GM18507 (cell line): Measurements from ENCODE around the gene CENPP.
A peak's percentile ranks its signal among the peaks of the same experiment; 100 is the strongest.
"Not testable (repeated sequence)": the region's sequence is repeated elsewhere in the genome, so short reads cannot be mapped to it uniquely, and the experiment has no call there.

Source experiments
- DNase-seq: peaks from one replicate; pipeline ENCODE4 v3.0.0; 2011; ENCODE audit warnings: low read depth; ENCODE audit not compliant: insufficient read length; ENCODE audit errors: extremely low spot score
- FAIRE-seq: peaks from 2 replicates; lab custom pipeline; 2011; peaks lifted over from hg19 to GRCh38; lab: Jason Lieb, UNC

CENPP gene

DNA sequence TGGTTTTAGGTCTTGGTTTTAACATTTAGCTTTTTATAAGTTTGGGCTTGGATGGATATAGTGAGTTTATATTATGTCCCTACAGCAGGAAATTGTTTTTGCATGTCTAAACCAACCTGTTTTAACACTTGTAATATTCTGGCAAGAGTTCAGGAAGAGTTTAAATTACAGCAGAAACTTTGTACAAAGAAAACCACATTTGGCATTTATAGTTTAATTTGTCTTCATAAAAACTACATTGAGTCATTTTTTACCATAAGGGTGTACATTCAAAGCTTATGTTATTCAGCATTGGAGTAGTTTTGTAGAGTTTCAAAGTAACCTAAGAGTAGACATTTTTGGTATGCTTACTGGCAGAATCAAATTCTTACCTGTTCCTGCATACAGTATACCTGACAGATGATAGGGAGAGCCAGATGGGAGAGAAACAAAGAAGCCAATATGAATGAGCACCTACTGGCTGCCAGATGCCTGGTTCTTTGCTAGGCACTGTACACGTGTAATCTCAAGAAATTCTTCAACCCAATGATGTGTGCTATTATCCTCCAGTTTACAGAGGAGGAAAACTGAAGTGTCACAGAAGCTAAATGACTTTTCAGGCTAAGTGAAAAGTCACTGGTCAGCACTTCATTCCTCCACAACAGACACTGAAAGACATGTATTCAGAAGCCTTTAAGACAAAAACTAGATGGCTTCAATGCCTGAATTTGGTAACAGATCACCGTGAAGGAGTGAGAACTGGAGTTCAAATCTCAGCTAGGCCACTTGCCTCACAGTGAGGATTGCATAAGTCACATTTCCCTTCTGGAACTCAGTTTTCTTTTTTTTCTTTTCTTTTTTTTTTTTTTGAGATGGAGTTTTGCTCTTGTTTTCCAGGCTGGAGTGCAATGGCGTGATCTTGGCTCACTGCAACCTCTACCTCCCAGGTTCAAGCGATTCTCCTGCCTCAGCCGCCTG, 235.9 kb downstream of the CENPP start:
- no peak for FAIRE-seq
- DNase-seq = no peak

- FAIRE-seq (no peak), DNase-seq (no peak)
These were observed 236.8 kb downstream of the CENPP start for GRCh38 chr9:92562461-92562967.

DNA sequence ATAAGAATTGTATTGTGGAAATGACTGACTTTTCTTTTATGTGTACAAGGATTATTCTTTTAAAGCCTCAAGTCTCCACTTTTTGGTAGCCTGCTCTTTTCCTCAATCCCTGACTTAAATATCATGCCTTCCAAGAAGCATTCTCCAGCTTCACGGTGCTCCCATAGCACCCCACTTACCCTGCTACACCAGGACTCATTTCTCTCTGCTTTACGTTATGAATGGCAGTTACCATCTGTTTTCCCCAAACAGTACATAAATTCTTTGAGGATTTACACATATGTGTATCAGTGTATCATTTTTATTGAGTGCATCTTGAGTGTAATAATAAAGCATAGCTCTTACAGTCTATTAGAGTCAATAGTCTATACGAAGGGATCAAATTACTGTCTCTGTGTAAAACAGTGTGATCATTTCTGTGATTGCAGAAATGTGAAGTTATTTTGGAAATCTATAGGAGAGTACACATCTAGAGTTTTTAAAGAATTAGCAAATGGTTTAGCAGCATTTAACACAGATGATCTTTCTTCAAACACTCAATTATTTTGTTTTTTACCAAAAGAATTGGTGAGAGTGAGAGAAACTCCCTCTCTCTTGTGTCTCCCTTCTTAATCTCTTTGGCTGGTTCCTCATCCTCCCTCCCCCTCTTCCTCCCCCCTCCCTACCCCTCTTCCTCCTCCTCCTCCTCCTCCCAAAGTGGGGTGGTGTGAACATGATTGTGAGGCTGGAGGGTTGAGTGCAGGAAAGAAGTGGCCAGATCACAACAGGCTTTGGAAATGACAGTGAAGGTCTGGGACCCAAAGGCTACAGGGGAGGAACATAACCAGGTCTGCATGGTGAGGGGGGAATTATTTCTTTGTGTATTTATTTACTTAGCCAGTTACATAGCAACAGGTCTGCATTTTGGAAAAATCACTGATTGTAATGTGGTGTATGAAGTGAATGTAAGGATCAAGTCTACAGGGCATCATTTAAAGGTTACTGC, 237.7 kb downstream of the CENPP start:
- no peak for FAIRE-seq
- DNase-seq = no peak

DNA sequence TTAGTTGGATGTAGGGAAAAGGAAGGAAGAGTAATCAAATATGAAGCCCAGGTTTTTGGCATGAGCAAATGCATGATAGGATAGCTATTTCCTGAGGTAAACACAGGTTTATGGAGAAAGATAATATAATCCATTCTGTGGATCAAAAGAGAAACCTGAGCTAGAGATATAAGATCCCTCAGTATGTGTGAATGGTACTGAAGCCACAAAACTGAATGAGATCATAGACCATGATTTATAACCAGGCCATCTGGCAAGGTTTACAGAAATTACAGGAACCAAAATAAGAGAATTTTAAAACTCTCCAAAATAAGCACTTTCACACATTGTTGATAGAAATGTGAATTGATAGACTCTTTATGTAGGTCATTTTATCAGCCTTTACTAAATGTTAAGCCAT, 238.8 kb downstream of the CENPP start:
- DNase-seq = no peak

DNA sequence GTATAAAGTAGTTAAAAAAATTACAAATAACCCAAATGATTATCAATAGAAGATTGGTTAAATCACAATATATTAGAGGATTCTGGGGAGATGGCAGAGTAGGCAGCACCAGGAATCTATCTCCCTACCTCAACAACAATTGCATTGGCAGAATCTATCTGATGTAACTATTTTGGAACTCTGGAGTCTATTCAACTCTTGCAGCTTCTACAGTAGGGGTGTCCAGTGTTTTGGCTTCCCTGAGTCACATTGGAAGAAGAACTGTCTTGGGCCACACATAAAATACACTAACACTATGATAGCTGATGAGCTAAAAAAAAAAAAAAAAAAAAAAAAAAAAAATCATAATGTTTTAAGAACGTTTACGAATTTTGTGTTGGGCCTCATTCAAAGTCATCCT, 239.2 kb downstream of the CENPP start:
- FAIRE-seq = no peak
- no peak for DNase-seq

More for the DNA sequence above, 238.8 kb downstream of the CENPP start:
- no peak for FAIRE-seq

DNA sequence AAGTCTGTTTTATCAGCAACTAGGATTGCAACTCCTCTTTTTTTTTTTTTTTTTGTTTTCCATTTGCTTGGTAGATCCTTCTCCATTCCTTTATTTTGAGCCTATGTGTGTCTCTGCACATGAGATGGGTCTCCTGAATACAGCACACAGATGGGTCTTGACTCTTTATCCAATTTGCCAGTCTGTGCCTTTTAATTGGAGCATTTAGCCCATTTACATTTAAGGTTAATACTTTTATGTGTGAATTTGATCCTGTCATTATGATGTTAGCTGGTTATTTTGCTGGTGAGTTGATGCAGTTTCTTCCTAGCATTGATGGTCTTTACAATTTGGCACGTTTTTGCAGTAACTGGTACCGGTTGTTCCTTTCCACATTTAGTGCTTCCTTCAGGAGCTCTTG, 246.1 kb downstream of the CENPP start:
- not testable (repeated sequence) for DNase-seq, FAIRE-seq

DNA sequence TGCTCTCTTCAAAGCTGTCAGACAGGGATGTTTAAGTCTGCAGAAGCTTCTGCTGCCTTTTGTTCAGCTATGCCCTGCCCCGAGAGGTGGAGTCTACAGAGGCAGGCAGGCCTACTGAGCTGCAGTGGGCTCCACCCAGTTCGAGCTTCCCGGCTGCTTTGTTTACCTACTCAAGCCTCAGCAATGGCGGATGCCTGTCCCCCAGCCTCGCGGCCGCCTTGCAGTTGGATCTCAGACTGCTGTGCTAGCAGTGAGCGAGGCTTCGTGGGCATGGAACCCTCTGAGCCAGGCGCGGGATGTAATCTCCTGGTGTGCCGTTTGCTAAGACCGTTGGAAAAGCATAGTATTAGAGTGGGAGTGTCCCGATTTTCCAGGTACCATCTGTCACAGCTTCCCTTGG, 247.9 kb downstream of the CENPP start:
- not testable (repeated sequence) for DNase-seq, FAIRE-seq

- DNase-seq (no peak), FAIRE-seq (peak; percentile 42)
These were observed 250.4 kb downstream of the CENPP start for GRCh38 chr9:92576175-92576574.

DNA sequence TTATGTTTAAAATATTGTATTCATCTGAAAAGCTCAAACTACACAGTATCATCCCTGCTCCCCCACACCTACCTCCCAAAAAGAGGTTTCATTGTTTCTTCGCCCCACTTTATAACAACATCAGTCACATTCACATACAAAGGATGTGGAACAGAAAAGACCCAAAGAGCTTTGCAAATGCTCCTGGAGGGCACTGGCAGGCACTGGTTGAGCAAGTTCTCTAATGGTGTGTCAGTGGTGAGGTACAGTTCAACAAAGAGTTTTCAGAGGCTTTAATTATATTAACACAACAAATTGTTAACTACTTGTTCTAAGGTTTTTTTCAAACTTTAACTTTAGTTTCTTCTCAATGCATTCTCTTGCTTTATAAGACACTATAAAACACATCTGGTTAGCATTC, 264.2 kb downstream of the CENPP start:
- DNase-seq (no peak), FAIRE-seq (no peak)

DNA sequence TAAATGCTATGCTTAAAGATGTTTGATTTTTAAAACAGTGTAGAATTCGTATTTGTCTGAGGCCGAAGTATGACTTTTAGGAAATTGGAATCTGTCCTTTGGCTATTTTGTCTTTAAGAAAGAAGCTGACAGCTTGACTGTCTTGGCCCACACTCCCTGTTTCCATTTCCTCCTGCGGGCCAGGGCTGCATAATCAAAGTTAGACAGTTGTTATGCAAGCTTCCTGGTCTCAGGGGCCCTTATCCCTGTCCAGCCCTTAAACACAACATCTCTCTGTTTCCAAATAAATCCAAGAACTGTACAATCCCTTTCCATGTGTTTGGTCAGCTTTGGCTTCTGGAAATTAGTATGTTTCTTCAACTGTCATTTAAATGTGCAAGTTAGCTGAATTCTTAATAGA, 264.6 kb downstream of the CENPP start:
- FAIRE-seq = no peak

GRCh38 chr9:92592537-92592936, 266.8 kb downstream of the CENPP start:
- DNase-seq (no peak), FAIRE-seq (no peak)

More for the DNA sequence above, 264.6 kb downstream of the CENPP start:
- DNase-seq = no peak

DNA sequence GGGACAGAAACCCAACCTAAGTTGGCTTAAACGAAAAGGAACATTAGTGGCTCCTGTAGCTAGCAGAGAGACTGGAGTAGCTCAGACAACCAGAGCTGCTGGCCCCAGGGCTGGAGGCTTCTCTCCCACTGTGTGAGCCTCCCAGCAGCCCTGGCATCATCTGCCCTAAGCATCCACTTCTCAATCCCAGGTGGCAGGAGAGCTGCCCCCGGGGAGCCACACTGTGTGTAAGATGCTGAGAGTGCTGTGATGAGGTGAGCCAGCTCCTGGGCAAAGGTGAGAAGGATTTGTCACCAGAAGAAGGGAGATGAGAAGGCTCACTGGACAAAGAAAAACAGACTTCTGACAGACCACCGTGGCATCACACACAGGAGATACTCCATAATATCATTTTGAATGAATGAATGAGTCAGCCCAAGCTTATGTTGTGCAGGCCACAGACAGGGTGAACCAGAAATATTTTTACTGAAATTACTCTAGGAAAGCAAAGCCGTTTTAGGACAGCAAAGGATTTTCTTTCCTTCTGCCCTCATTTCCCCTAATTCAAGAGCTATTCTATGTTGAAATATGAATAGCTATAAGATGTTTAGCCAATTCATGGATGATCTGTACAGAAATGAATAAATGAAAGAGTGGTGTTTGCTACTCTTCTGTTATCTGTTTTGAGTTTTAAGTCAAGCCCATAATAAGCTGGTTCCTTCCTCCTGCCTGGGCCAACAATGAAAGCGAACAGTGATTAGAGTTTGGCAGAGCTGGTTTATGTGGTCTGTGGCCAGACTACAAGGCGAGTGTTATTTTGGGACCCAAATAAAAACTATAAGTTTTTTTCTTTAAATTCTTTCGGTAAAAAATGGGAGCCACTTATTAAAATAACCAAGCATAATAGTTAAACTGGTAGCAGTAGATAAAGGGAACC, 267.5 kb downstream of the CENPP start:
- DNase-seq (no peak), FAIRE-seq (no peak)

GRCh38 chr9:92595075-92595474, 269.3 kb downstream of the CENPP start:
- DNase-seq, FAIRE-seq: not testable (repeated sequence)

GRCh38 chr9:92595930-92596329, 270.2 kb downstream of the CENPP start:
- FAIRE-seq = no peak

GRCh38 chr9:92598382-92598781, 272.6 kb downstream of the CENPP start:
- FAIRE-seq = no peak
- no peak for DNase-seq

More at GRCh38 chr9:92595930-92596329, 270.2 kb downstream of the CENPP start:
- DNase-seq = no peak

DNA sequence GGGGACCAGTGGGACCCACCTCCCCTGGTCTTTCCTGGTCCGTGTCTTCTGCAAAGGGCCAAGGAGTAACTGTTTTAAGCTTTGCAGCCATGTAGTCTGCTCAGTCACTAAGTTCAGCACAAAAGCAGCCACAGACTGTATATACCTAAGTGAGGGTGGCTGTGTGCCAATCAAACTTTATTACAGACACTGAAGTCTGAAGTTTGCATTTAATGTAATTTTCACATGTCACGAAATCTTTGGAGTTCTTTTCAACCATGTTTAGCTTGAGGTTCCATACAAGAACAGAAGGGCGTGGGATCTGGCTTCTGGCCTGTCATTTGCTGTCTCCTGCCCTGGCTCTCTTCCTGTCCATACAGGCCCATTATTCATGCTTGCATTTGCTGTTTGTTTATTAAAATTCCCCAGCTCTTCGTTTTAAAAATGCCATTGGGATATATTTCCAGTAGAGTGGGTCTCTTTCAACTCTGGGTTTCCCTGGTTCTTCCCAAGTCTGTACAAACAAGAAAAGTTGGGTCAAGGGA, 274.2 kb downstream of the CENPP start:
- no peak for FAIRE-seq
- DNase-seq = no peak

DNA sequence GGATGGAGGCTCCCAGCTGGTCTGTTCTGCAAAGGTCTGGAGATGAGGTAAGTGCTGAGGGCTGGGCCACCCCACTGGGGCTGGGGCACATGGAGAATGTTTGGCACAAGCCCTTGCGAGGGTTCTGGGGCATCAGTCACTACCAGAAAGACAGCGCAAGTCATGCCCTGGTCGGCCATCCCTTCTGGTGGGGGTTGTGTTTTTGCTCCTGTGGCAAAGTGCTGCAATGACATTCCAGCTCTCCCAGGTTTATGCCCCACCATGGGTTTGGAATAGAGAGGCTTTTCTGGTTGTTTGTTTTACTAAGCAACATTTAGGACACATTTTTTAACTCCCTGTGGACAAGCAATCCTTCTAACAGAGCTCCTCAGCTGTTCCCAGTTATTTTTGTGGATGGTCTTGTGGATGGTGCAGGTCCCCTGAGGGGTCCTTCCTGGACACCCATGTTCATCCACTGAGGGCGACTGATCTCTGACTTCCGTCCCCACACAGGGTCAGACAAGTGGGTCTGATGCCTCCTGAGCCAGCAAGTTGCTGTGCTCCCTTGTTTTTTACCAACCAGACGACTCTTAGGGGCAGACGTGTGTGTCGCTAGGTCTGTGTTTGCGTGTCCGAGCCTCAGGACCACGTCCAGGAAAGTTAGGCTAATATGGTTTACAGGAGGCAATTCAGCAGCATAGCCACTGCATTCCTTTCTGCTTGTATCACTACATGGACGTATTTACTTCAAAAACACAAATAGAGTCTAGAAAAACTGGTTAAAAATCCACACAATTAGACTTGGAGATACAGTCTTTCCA, 274.9 kb downstream of the CENPP start:
- no peak for DNase-seq
- FAIRE-seq = no peak

GRCh38 chr9:92601451-92601850, 275.7 kb downstream of the CENPP start:
- no peak for FAIRE-seq

More at GRCh38 chr9:92601451-92601850, 275.7 kb downstream of the CENPP start:
- no peak for DNase-seq
